HepG2 (cell line): ENCODE measurements around the gene RUNX3. TPM values are rescaled to one million over a fixed set of nuclear protein-coding genes. Genes with fewer than 3 reads are reported as not detected.

ENCODE experiments used
- ATAC-seq: fragments of 200-7000 bp; cut with Tn5 transposase; 3 replicates; pipeline ENCODE4 v1.9.1; 2020; ENCODE audit warnings: mild to moderate bottlenecking, moderate library complexity
- BruUV-seq: library from RNA; stranded (reverse); fragments of 400-500 nt; replicated peaks from 2 replicates; lab custom pipeline; 2021; lab: Mats Ljungman, UMichigan
- CTCF ChIA-PET: fragments of 300-600 bp; formaldehyde crosslinking; extraction: SDS; loops from one replicate; lab custom pipeline; 2021; ENCODE audit warnings: low total read pairs, inconsistent platforms, low intra/inter-chr PET ratio; lab: Yijun Ruan, JAX
- POLR2A ChIA-PET: fragments of 350-600 bp; sonication (Branson Sonifier 250); formaldehyde crosslinking; loops from one replicate; lab custom pipeline; 2020; ENCODE audit warnings: antibody characterized with exemption, inconsistent platforms; lab: Yijun Ruan, JAX
- DNase-seq: peaks from one replicate; pipeline ENCODE4 v3.0.0-alpha.2; 2015; ENCODE audit warnings: low spot score
- FAIRE-seq: peaks from 3 replicates; lab custom pipeline; 2011; peaks lifted over from hg19 to GRCh38; lab: Jason Lieb, UNC
- H2AFZ ChIP-seq: one replicate; pipeline ENCODE4 v1.6.1; 2011; ENCODE audit warnings: low read length, inconsistent platforms
- H3K27ac ChIP-seq: fragments of 300-600 bp; 3 replicates; pipeline ENCODE4 v1.8.0; 2011; ENCODE audit warnings: mixed run types, mild to moderate bottlenecking, mixed read lengths, low read length, inconsistent platforms; ENCODE audit not compliant: insufficient read depth; ENCODE audit errors: extremely low read length
- H3K27me3 ChIP-seq, 2 experiments: fragments of 200-600 bp in 1 of 2; 2 replicates in 1 of 2; 3 replicates in 1 of 2; pipeline versions ENCODE4 v1.6.0 to v1.8.0; 2011; ENCODE audit warnings: low read length in 2 of 2, mild to moderate bottlenecking in 2 of 2, moderate library complexity in 2 of 2, inconsistent platforms in 1 of 2; ENCODE audit not compliant: insufficient read depth in 2 of 2, control insufficient read depth in 1 of 2
- H3K36me3 ChIP-seq, 2 experiments: fragments of 200-600 bp in 1 of 2; replicated peaks in 1 of 2; 2 replicates in 1 of 2; 3 replicates in 1 of 2; pipeline versions ENCODE4 v1.5.1 to v1.8.0; 2011; ENCODE audit warnings: low read length in 2 of 2, inconsistent platforms in 1 of 2; ENCODE audit not compliant: insufficient read depth in 2 of 2, control insufficient read depth in 1 of 2
- H3K4me1 ChIP-seq: 2 replicates; pipeline ENCODE4 v1.5.1; 2012; ENCODE audit warnings: low read length, inconsistent platforms; ENCODE audit not compliant: insufficient read depth
- H3K4me2 ChIP-seq: 2 replicates; pipeline ENCODE4 v1.6.0; 2011; ENCODE audit warnings: low read depth, low read length, inconsistent platforms
- H3K4me3 ChIP-seq, 3 experiments: fragments of 200-600 bp in 1 of 3; sonication (generic), shearing (Covaris generic) in 1 of 3; replicated peaks in 1 of 3; 2 replicates each; pipeline ENCODE4 v1.5.1; 2011 to 2016; ENCODE audit warnings: low read length in 3 of 3, inconsistent platforms in 2 of 3, low read depth in 2 of 3, mild to moderate bottlenecking in 2 of 3, control low read depth in 1 of 3, mixed read lengths in 1 of 3; ENCODE audit not compliant: insufficient read depth in 1 of 3
- H3K79me2 ChIP-seq: one replicate; pipeline ENCODE4 v1.6.1; 2011; ENCODE audit warnings: low read length, inconsistent platforms; ENCODE audit not compliant: insufficient read depth
- H3K9ac ChIP-seq: 2 replicates; pipeline ENCODE4 v1.6.0; 2011; ENCODE audit warnings: mild to moderate bottlenecking, low read depth, low read length, inconsistent platforms; ENCODE audit not compliant: insufficient read depth
- H3K9me3 ChIP-seq: 2 replicates; pipeline ENCODE4 v1.5.1; 2012; ENCODE audit warnings: mild to moderate bottlenecking, low read length
- H4K20me1 ChIP-seq: 2 replicates; pipeline ENCODE4 v1.6.0; 2011; ENCODE audit warnings: inconsistent platforms, mild to moderate bottlenecking, low read length, moderate library complexity; ENCODE audit not compliant: insufficient read depth
- CCAR2 ChIP-seq: fragments of 200-400 bp; formaldehyde crosslinking; optimal IDR thresholded peaks from 2 replicates; pipeline ENCODE3; 2018; ENCODE audit warnings: low read depth, mild to moderate bottlenecking, low read length, moderate library complexity
- CEBPG ChIP-seq: IDR thresholded peaks from 2 replicates; pipeline ENCODE4 v1.6.1; 2016
- CTCF ChIP-seq: sonication (generic); formaldehyde crosslinking; IDR thresholded peaks from 2 replicates; pipeline ENCODE4 v1.5.0; 2020; ENCODE audit warnings: mild to moderate bottlenecking, missing genetic modification reagents, moderate library complexity
- LBX2 ChIP-seq: sonication (generic); formaldehyde crosslinking; IDR thresholded peaks from 2 replicates; pipeline ENCODE4 v1.5.0; 2020; ENCODE audit warnings: missing genetic modification reagents, mild to moderate bottlenecking, borderline replicate concordance
- MXD1 ChIP-seq: sonication (generic); formaldehyde crosslinking; IDR thresholded peaks from 2 replicates; pipeline ENCODE4 v1.4.0; 2020; ENCODE audit warnings: mild to moderate bottlenecking, missing genetic modification reagents
- PAF1 ChIP-seq: IDR thresholded peaks from 2 replicates; pipeline ENCODE4 v1.6.1; 2016; ENCODE audit warnings: missing genetic modification reagents, missing compliant biosample characterization
- PAXIP1 ChIP-seq: sonication (generic); formaldehyde crosslinking; conservative IDR thresholded peaks from 2 replicates; pipeline ENCODE4 v1.4.0; 2020; ENCODE audit warnings: mild to moderate bottlenecking, missing genetic modification reagents, moderate library complexity
- PHF20 ChIP-seq: sonication (generic); formaldehyde crosslinking; IDR thresholded peaks from 2 replicates; pipeline ENCODE4 v1.5.0; 2020; ENCODE audit warnings: mild to moderate bottlenecking, missing genetic modification reagents
- PHF5A ChIP-seq: IDR thresholded peaks from one replicate; pipeline ENCODE4 v1.6.1; 2018; ENCODE audit warnings: low read depth, missing genetic modification reagents; ENCODE audit not compliant: unreplicated experiment
- ZBTB38 ChIP-seq: sonication (generic); formaldehyde crosslinking; IDR thresholded peaks from 2 replicates; pipeline ENCODE4 v1.5.1; 2020; ENCODE audit warnings: mild to moderate bottlenecking, missing genetic modification reagents
- ZBTB39 ChIP-seq: sonication (generic); formaldehyde crosslinking; IDR thresholded peaks from 2 replicates; pipeline ENCODE4 v1.5.0; 2020; ENCODE audit warnings: missing genetic modification reagents
- ZNF20 ChIP-seq: sonication (generic); formaldehyde crosslinking; IDR thresholded peaks from 2 replicates; pipeline ENCODE4 v1.4.0; 2020; ENCODE audit warnings: mild to moderate bottlenecking, moderate library complexity, missing genetic modification reagents
- ZNF263 ChIP-seq: sonication (generic); formaldehyde crosslinking; IDR thresholded peaks from 2 replicates; pipeline ENCODE4 v1.4.0; 2020; ENCODE audit warnings: missing genetic modification reagents
- ZNF513 ChIP-seq: sonication (generic); formaldehyde crosslinking; conservative IDR thresholded peaks from 2 replicates; pipeline ENCODE4 v1.5.0; 2020; ENCODE audit warnings: missing genetic modification reagents
- ZNF567 ChIP-seq: sonication (generic); formaldehyde crosslinking; IDR thresholded peaks from 2 replicates; pipeline ENCODE4 v1.8.1; 2023; ENCODE audit warnings: mild to moderate bottlenecking, missing genetic modification reagents, borderline replicate concordance
- WGBS: methylation state at CpG from one replicate; pipeline ENCODE4 v1.1.6; 2017; ENCODE audit warnings: low lambda C conversion rate; 5-methylcytosine and 5-hydroxymethylcytosine counted together
- in situ Hi-C: cut with HindIII; loops from 2 replicates; pipeline ENCODE4 v1.10.0; 2017; ENCODE audit warnings: low pct_unique_long_range_greater_than_20kb; ENCODE audit not compliant: extremely low pct_ligation_motif_present
- intact Hi-C: fragments of 100-400 bp; cut with micrococcal nuclease; formaldehyde crosslinking; loops from one replicate; pipeline ENCODE4 v1.10.0; 2022; ENCODE audit not compliant: unreplicated experiment
- polyA plus RNA-seq, 8 experiments: library from polyadenylated mRNA; depleted of rRNA in 3 of 8; stranded (reverse) in 7 of 8; unstranded in 1 of 8; fragments of >200 nt; fragmentation: Illumina TruSeq in 4 of 8; extraction: Trizol in 4 of 8; gene quantifications; 2 replicates each; pipeline versions ENCODE4 v1.2.1 to v1.2.3, GENCODE V29; 2011 to 2016; ENCODE audit warnings: low read depth in 4 of 8, missing spikeins in 1 of 8, mixed read lengths in 1 of 8; ENCODE audit not compliant: insufficient read depth in 1 of 8
- total RNA-seq, 5 experiments: library from RNA; depleted of rRNA; stranded (reverse); fragments of >200 nt; fragmentation: Illumina TruSeq; extraction: Trizol; gene quantifications; 2 replicates each; pipeline ENCODE4 v1.2.3, GENCODE V29; 2016; ENCODE audit warnings: low read depth in 1 of 5

The RUNX3 gene
- total and polyA plus RNA-seq, 2 of the 13 experiments (the other 11 are each of a cell fraction or from before 2014, with no cell fraction given) = 0.04 to 0.22 TPM

GRCh38 chr1:24860841-24861240 is 69.2 kb downstream of the RUNX3 start:
- H3K36me3 ChIP-seq = no peaks in the 10 kb centered on the region
- in situ Hi-C loops = no loop called here
- ATAC-seq (peak; percentile 30), DNase-seq (no peak), FAIRE-seq (no peak)
- CTCF ChIA-PET = no interaction called here
- no peak overlapping the region for H3K9ac ChIP-seq
- H3K27ac ChIP-seq = no peak overlapping the region
- H3K9me3 ChIP-seq = no peaks in the 10 kb centered on the region
- H3K27me3 ChIP-seq = no peaks in the 10 kb centered on the region; a peak in 2 of 5 replicates
- WGBS = 12% methylated on average over 8 of the region's 15 CpGs
- no TSS peak for BruUV-seq
- intact Hi-C loops = no loop called here
- H3K79me2 ChIP-seq = no peaks in the 10 kb centered on the region
- H3K4me1 ChIP-seq = peaks cover 67% of the 10 kb centered on the region
- no peak overlapping the region for H2AFZ ChIP-seq
- H3K4me2 ChIP-seq = peak overlapping the region; percentile 81
- POLR2A ChIA-PET = no interaction called here
- peak overlapping the region in 1 of 3 experiments; percentile 46; a peak in 2 of 6 replicates for H3K4me3 ChIP-seq
- no peaks in the 10 kb centered on the region for H4K20me1 ChIP-seq
- peak; percentile 87 for TF ChIP-seq ZNF263 (CRISPR knock-in tag)
- TF ChIP-seq PAXIP1 (CRISPR knock-in tag) = no peak
- TF ChIP-seq CEBPG (CRISPR knock-in tag) = 0 out of 2 replicates have a peak, but pooled peaks have one; percentile 8
- no peak for TF ChIP-seq PAF1 (CRISPR knock-in tag)
- TF ChIP-seq ZBTB38 (CRISPR knock-in tag) = 0 out of 2 replicates have a peak, but pooled peaks have one; percentile 15
- no peak for TF ChIP-seq ZNF513
- TF ChIP-seq PHF5A (CRISPR knock-in tag) = no peak
- TF ChIP-seq LBX2 (CRISPR knock-in tag) = no peak
- no peak for TF ChIP-seq ZNF20 (CRISPR knock-in tag)
- TF ChIP-seq CTCF = no peak; the same call in 1 of the 2 replicates
- no peak for TF ChIP-seq CCAR2
- 0 out of 2 replicates have a peak, but pooled peaks have one; percentile 27 for TF ChIP-seq MXD1
- TF ChIP-seq ZNF567 = no peak
- no peak for TF ChIP-seq PHF20
- no peak for TF ChIP-seq ZBTB39 (CRISPR knock-in tag)
